Fibroblast of mammary gland (primary cell): ENCODE results near the gene PRTN3.
"Not testable (repeated sequence)": the region's sequence is repeated elsewhere in the genome, so short reads cannot be mapped to it uniquely, and the experiment has no call there.

Source experiments
- DNase-seq: peaks from one replicate; pipeline ENCODE4 v3.0.0-alpha.2; 2010; ENCODE audit warnings: low read depth
- H3K4me3 ChIP-seq: 2 replicates; pipeline ENCODE4 v1.5.1; 2011; ENCODE audit warnings: low read depth, mild to moderate bottlenecking, low read length, moderate library complexity; ENCODE audit not compliant: control insufficient read depth
- TF ChIP-seq, protein P1 (sequence below): conservative IDR thresholded peaks from 2 replicates; pipeline ENCODE4 v1.5.1; 2011; ENCODE audit warnings: low read depth, low read length, inconsistent platforms; ENCODE audit not compliant: control insufficient read depth, insufficient read depth

Gene PRTN3

DNA sequence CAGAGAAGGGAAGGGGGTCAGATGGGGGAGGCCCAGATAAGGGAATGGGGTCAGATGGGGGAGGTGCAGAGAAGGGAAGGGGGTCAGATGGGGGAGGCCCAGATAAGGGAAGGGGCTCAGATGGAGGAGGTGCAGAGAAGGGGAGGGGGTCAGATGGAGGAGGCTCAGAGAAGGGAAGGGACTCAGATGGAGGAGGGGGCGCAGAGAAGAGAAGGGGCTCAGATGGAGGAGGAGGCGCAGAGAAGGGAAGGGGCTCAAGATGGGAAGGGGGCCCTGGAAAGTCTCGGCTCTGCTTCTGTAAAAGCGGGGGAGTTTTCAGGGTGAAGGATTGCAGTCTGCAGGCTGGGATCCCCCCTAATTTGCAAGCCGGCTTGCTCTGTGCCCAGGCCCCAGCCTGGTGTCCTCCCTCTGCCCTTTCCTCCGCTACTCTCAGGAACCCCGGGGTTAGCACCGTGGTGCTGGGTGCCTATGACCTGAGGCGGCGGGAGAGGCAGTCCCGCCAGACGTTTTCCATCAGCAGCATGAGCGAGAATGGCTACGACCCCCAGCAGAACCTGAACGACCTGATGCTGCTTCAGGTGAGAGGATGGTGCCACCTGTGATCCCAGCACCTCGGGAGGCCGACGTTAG is 11.6 kb upstream of the PRTN3 start:
- TF ChIP-seq, protein P1, sequence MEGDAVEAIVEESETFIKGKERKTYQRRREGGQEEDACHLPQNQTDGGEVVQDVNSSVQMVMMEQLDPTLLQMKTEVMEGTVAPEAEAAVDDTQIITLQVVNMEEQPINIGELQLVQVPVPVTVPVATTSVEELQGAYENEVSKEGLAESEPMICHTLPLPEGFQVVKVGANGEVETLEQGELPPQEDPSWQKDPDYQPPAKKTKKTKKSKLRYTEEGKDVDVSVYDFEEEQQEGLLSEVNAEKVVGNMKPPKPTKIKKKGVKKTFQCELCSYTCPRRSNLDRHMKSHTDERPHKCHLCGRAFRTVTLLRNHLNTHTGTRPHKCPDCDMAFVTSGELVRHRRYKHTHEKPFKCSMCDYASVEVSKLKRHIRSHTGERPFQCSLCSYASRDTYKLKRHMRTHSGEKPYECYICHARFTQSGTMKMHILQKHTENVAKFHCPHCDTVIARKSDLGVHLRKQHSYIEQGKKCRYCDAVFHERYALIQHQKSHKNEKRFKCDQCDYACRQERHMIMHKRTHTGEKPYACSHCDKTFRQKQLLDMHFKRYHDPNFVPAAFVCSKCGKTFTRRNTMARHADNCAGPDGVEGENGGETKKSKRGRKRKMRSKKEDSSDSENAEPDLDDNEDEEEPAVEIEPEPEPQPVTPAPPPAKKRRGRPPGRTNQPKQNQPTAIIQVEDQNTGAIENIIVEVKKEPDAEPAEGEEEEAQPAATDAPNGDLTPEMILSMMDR: no peak
- DNase-seq: no peak
- H3K4me3 ChIP-seq: no peak overlapping the region

DNA sequence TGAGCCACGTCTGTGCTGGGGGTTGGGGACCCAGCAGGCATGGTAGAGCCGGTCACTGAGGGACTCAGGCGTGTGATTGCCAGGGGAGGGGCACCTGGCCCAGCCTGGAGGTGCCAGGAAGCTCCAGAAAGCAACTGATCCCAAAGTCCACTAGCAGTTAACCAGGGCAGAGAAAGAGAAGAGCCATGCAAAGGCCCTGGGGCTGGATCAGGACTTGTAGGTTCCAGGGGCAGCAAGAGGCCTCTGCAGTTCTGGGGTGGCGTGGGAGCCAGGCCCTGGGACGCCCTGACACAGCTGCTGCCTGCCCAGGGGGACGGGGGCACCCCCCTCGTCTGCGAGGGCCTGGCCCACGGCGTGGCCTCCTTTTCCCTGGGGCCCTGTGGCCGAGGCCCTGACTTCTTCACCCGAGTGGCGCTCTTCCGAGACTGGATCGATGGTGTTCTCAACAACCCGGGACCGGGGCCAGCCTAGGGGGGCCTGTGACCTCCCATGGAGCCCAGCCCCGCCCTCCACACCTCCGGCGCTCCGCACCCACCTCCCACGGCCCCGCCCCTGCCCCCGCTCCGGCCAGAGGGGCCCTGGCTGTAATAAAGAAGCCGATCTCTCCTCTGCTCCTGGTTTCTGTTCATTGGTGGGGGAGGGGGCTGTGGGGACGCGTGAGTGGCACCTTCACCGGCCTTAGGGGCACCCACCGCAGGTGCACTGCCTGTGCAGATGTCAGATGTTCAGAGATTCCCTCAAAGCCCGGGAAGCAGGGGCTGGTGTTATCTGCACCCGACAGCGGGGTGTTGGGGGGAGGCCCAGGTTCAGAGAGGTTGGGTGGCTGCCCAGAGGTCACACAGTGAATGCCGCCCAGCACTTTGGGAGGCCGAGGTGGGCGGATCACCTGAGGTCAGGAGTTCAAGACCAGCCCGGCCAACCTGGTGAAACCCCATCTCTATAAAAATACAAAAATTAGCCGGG is 9.1 kb upstream of the PRTN3 start:
- TF ChIP-seq, protein P1: no peak
- no peak overlapping the region for H3K4me3 ChIP-seq
- DNase-seq: no peak

DNA sequence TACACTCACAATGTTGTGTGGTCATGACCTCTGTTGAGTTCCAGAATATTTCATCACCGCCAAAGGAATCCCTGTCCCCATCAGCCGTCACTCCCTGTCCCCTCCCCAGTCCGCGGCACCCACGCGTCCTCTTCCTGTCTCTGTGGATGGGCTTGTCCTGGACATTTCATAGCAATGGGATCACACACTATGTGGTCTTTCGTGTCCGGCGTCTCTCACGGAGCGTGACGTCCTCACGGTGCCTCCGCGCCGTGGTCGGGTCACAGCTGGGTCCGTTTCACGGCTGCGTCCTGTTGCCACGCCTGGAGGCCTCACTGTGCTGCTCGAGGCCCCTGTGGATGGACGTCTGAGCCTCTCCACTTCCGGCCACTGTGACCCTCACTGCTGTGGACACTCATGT is 6.6 kb upstream of the PRTN3 start:
- TF ChIP-seq, protein P1: no peak
- DNase-seq: no peak
- no peak overlapping the region for H3K4me3 ChIP-seq

DNA sequence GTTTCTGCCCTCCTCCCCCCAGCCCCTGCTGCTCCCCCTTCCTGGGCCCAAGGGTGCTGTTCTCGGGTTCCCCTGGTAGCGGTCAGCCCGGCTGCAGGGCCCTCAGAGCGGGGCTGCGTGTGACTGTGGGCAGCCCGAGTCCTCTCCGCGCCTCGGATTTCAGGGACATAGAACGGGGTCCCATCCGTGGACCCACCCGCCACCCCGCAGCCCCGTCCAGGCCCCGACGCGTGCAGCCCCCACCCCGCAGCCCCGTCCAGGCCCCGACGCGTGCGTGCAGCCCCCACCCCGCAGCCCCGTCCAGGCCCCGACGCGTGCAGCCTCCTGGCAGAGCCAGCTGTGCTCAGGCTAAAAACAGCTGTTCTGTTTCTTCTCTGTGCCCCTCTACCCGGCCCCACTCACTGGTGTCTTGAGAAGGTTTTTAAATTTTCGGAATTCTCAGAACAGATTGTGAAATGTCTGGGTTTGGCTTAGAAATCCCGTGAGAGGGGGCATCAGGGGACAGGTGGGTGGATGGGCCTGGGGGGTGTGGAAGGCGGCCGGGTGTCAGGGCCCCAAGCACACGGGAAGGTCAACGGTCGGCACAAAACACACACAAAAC is 5.5 kb upstream of the PRTN3 start:
- TF ChIP-seq, protein P1: no peak
- no peak for DNase-seq
- no peak overlapping the region for H3K4me3 ChIP-seq

DNA sequence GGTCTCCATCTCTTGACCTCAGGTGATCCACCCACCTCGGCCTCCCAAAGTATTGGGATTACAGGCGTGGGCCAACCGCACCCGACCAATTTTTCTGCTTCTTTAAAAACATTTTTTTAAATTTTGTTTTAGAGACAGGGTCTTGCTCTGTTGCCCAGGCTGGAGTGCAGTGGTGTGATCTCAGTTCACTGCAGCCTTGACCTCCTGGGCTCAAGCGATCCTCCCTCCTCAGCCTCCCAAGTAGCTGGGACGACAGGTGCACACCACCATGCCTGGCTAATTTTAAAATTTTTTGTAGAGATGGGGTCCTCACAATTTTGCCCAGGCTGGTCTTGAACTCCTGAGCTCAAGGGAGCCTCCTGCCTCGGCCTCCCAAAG is 2.0 kb downstream of the PRTN3 start:
- not testable (repeated sequence) for DNase-seq, H3K4me3 ChIP-seq

DNA sequence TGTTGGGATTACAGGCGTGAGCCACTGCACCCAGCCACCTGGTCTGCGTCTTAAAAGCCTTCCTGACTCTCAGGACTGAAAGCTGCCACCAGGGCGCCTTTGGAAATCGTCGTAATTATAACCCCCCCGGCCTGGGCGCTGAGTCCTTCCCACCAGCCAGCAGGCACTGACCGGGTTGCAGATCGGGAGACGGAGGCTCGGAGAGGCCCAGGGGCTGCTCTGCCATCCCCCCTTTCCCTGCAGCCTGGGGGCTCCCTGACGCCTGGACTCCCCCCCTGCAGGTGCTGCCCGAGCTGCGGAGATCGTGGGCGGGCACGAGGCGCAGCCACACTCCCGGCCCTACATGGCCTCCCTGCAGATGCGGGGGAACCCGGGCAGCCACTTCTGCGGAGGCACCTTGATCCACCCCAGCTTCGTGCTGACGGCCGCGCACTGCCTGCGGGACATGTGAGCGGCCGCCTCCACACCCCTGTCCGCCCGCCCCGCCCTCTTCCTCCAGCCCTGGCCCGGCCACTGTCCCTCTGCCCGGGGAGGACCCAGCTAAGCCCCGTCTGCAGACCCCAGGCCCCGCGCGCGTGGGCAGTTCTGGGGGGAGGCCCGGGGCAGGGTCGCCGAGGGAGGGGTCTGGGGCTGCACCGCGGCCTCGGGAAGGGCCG is 2.5 kb downstream of the PRTN3 start:
- TF ChIP-seq, protein P1: no peak
- H3K4me3 ChIP-seq: no peak overlapping the region
- DNase-seq: no peak
